ENCODE results near the gene PGRMC2.

DNA sequence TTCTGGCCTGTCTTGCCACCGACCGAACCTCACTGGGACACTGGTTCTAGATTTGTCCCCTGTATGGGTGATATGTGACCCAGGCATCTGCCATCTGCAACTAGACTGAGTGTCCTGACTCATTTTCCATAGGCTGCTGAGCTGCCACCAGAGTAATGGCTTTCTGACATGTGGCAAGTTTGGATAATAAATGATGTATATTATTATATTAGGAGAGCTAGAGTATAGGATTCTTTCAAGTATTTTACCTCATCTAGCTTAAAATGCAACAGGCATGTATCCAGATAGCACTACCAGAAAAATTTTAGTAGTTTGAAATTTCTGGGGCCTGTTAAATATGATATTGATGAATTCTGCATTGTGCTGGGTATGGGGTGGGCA is 15.8 kb upstream of the PGRMC2 start:
- TF ChIP-seq GATA3 (IDR thresholded peaks at IDR 0.05; ENCODE audit: low read depth, low read length): no peak
- no peak for TF ChIP-seq GATA2 (IDR thresholded peaks at IDR 0.05; ENCODE audit: low read depth, low read length)

Measured in SH-SY5Y (cell line).